HepG2 (cell line): Measurements from ENCODE around the gene OR13C2. TPM values are rescaled to one million over a fixed set of nuclear protein-coding genes. Genes with fewer than 3 reads are reported as not detected.

ENCODE experiments used
- ATAC-seq: fragments of 200-7000 bp; cut with Tn5 transposase; 3 replicates; pipeline ENCODE4 v1.9.1; 2020; ENCODE audit warnings: mild to moderate bottlenecking, moderate library complexity
- BruUV-seq: library from RNA; stranded (reverse); fragments of 400-500 nt; replicated peaks from 2 replicates; lab custom pipeline; 2021; lab: Mats Ljungman, UMichigan
- CTCF ChIA-PET: fragments of 300-600 bp; formaldehyde crosslinking; extraction: SDS; loops from one replicate; lab custom pipeline; 2021; ENCODE audit warnings: low total read pairs, inconsistent platforms, low intra/inter-chr PET ratio; lab: Yijun Ruan, JAX
- POLR2A ChIA-PET: fragments of 350-600 bp; sonication (Branson Sonifier 250); formaldehyde crosslinking; loops from one replicate; lab custom pipeline; 2020; ENCODE audit warnings: antibody characterized with exemption, inconsistent platforms; lab: Yijun Ruan, JAX
- DNase-seq: peaks from one replicate; pipeline ENCODE4 v3.0.0-alpha.2; 2015; ENCODE audit warnings: low spot score
- FAIRE-seq: peaks from 3 replicates; lab custom pipeline; 2011; peaks lifted over from hg19 to GRCh38; lab: Jason Lieb, UNC
- H2AFZ ChIP-seq: one replicate; pipeline ENCODE4 v1.6.1; 2011; ENCODE audit warnings: low read length, inconsistent platforms
- H3K27ac ChIP-seq: fragments of 300-600 bp; 3 replicates; pipeline ENCODE4 v1.8.0; 2011; ENCODE audit warnings: mixed run types, mild to moderate bottlenecking, mixed read lengths, low read length, inconsistent platforms; ENCODE audit not compliant: insufficient read depth; ENCODE audit errors: extremely low read length
- H3K27me3 ChIP-seq, 2 experiments: fragments of 200-600 bp in 1 of 2; 2 replicates in 1 of 2; 3 replicates in 1 of 2; pipeline versions ENCODE4 v1.6.0 to v1.8.0; 2011; ENCODE audit warnings: low read length in 2 of 2, mild to moderate bottlenecking in 2 of 2, moderate library complexity in 2 of 2, inconsistent platforms in 1 of 2; ENCODE audit not compliant: insufficient read depth in 2 of 2, control insufficient read depth in 1 of 2
- H3K36me3 ChIP-seq, 2 experiments: fragments of 200-600 bp in 1 of 2; replicated peaks in 1 of 2; 2 replicates in 1 of 2; 3 replicates in 1 of 2; pipeline versions ENCODE4 v1.5.1 to v1.8.0; 2011; ENCODE audit warnings: low read length in 2 of 2, inconsistent platforms in 1 of 2; ENCODE audit not compliant: insufficient read depth in 2 of 2, control insufficient read depth in 1 of 2
- H3K4me1 ChIP-seq: 2 replicates; pipeline ENCODE4 v1.5.1; 2012; ENCODE audit warnings: low read length, inconsistent platforms; ENCODE audit not compliant: insufficient read depth
- H3K4me2 ChIP-seq: 2 replicates; pipeline ENCODE4 v1.6.0; 2011; ENCODE audit warnings: low read depth, low read length, inconsistent platforms
- H3K4me3 ChIP-seq, 3 experiments: fragments of 200-600 bp in 1 of 3; sonication (generic), shearing (Covaris generic) in 1 of 3; replicated peaks in 1 of 3; 2 replicates each; pipeline ENCODE4 v1.5.1; 2011 to 2016; ENCODE audit warnings: low read length in 3 of 3, inconsistent platforms in 2 of 3, low read depth in 2 of 3, mild to moderate bottlenecking in 2 of 3, control low read depth in 1 of 3, mixed read lengths in 1 of 3; ENCODE audit not compliant: insufficient read depth in 1 of 3
- H3K79me2 ChIP-seq: one replicate; pipeline ENCODE4 v1.6.1; 2011; ENCODE audit warnings: low read length, inconsistent platforms; ENCODE audit not compliant: insufficient read depth
- H3K9ac ChIP-seq: 2 replicates; pipeline ENCODE4 v1.6.0; 2011; ENCODE audit warnings: mild to moderate bottlenecking, low read depth, low read length, inconsistent platforms; ENCODE audit not compliant: insufficient read depth
- H3K9me3 ChIP-seq: 2 replicates; pipeline ENCODE4 v1.5.1; 2012; ENCODE audit warnings: mild to moderate bottlenecking, low read length
- H4K20me1 ChIP-seq: 2 replicates; pipeline ENCODE4 v1.6.0; 2011; ENCODE audit warnings: inconsistent platforms, mild to moderate bottlenecking, low read length, moderate library complexity; ENCODE audit not compliant: insufficient read depth
- CHD2 ChIP-seq: IDR thresholded peaks from 2 replicates; pipeline ENCODE4 v1.6.1; 2011; ENCODE audit warnings: low read depth, low read length, improper control_type of control experiment
- DMAP1 ChIP-seq: IDR thresholded peaks from 2 replicates; pipeline ENCODE4 v1.6.1; 2016
- HMG20A ChIP-seq: IDR thresholded peaks from 2 replicates; pipeline ENCODE4 v1.6.1; 2016; ENCODE audit warnings: borderline replicate concordance
- NFIC ChIP-seq: IDR thresholded peaks from 2 replicates; pipeline ENCODE4 v1.6.1; 2012; ENCODE audit warnings: mild to moderate bottlenecking, low read length, inconsistent platforms
- NPAS2 ChIP-seq: sonication (generic); formaldehyde crosslinking; IDR thresholded peaks from 2 replicates; pipeline ENCODE4 v1.8.0; 2022; ENCODE audit warnings: mild to moderate bottlenecking, missing genetic modification reagents, borderline replicate concordance
- TFDP1 ChIP-seq: IDR thresholded peaks from 2 replicates; pipeline ENCODE4 v1.6.1; 2016; ENCODE audit warnings: missing compliant biosample characterization, missing genetic modification reagents, borderline replicate concordance
- TSC22D2 ChIP-seq: sonication (generic); formaldehyde crosslinking; IDR thresholded peaks from 2 replicates; pipeline ENCODE4 v1.5.1; 2020; ENCODE audit warnings: missing genetic modification reagents, mild to moderate bottlenecking, borderline replicate concordance
- ZNF670 ChIP-seq: sonication (generic); formaldehyde crosslinking; IDR thresholded peaks from 2 replicates; pipeline ENCODE4 v1.8.0; 2022; ENCODE audit warnings: mild to moderate bottlenecking, missing genetic modification reagents, borderline replicate concordance
- WGBS: methylation state at CpG from one replicate; pipeline ENCODE4 v1.1.6; 2017; ENCODE audit warnings: low lambda C conversion rate; 5-methylcytosine and 5-hydroxymethylcytosine counted together
- in situ Hi-C: cut with HindIII; loops from 2 replicates; pipeline ENCODE4 v1.10.0; 2017; ENCODE audit warnings: low pct_unique_long_range_greater_than_20kb; ENCODE audit not compliant: extremely low pct_ligation_motif_present
- intact Hi-C: fragments of 100-400 bp; cut with micrococcal nuclease; formaldehyde crosslinking; loops from one replicate; pipeline ENCODE4 v1.10.0; 2022; ENCODE audit not compliant: unreplicated experiment
- polyA plus RNA-seq, 8 experiments: library from polyadenylated mRNA; depleted of rRNA in 3 of 8; stranded (reverse) in 7 of 8; unstranded in 1 of 8; fragments of >200 nt; fragmentation: Illumina TruSeq in 4 of 8; extraction: Trizol in 4 of 8; gene quantifications; 2 replicates each; pipeline versions ENCODE4 v1.2.1 to v1.2.3, GENCODE V29; 2011 to 2016; ENCODE audit warnings: low read depth in 4 of 8, missing spikeins in 1 of 8, mixed read lengths in 1 of 8; ENCODE audit not compliant: insufficient read depth in 1 of 8
- total RNA-seq, 5 experiments: library from RNA; depleted of rRNA; stranded (reverse); fragments of >200 nt; fragmentation: Illumina TruSeq; extraction: Trizol; gene quantifications; 2 replicates each; pipeline ENCODE4 v1.2.3, GENCODE V29; 2016; ENCODE audit warnings: low read depth in 1 of 5

OR13C2 gene
- total and polyA plus RNA-seq, 2 of the 13 experiments (the other 11 are each of a cell fraction or from before 2014, with no cell fraction given): not detected

- H3K27ac ChIP-seq: no peak overlapping the region
- CTCF ChIA-PET: no interaction called here
- H3K4me3 ChIP-seq: no peak overlapping the region
- no TSS peak for BruUV-seq
- DNase-seq (no peak), FAIRE-seq (no peak), ATAC-seq (no peak)
- WGBS: 0% methylated on average over 1 of the region's 1 CpG
- intact Hi-C loops (no loop called here), in situ Hi-C loops (no loop called here)
- H3K36me3 ChIP-seq: no peaks in the 10 kb centered on the region
- POLR2A ChIA-PET: no interaction called here
- H2AFZ ChIP-seq: no peak overlapping the region
- no peaks in the 10 kb centered on the region for H3K79me2 ChIP-seq
- no peak overlapping the region for H3K9ac ChIP-seq
- H3K9me3 ChIP-seq: no peaks in the 10 kb centered on the region
- H3K4me1 ChIP-seq: no peaks in the 10 kb centered on the region
- H4K20me1 ChIP-seq: no peaks in the 10 kb centered on the region
- H3K27me3 ChIP-seq: no peaks in the 10 kb centered on the region
- no peak for TF ChIP-seq DMAP1
- H3K4me2 ChIP-seq: no peak overlapping the region
Observed at GRCh38 chr9:104564358-104564757, 41.1 kb downstream of the OR13C2 start.

GRCh38 chr9:104556830-104557634, 48.4 kb downstream of the OR13C2 start:
- in situ Hi-C loops: no loop called here
- ATAC-seq: no peak

More at GRCh38 chr9:104556830-104557634, 48.4 kb downstream of the OR13C2 start:
- H2AFZ ChIP-seq: no peak overlapping the region
- BruUV-seq: no TSS peak
- H3K4me1 ChIP-seq: no peaks in the 10 kb centered on the region
- ChIA-PET CTCF (no interaction called here), POLR2A (no interaction called here)
- no peaks in the 10 kb centered on the region for H3K79me2 ChIP-seq
- 37% methylated on average over 5 of the region's 8 CpGs for WGBS
- H3K9me3 ChIP-seq: no peaks in the 10 kb centered on the region
- DNase-seq (no peak), FAIRE-seq (no peak)
- intact Hi-C loops: no loop called here
- TF ChIP-seq HMG20A (CRISPR knock-in tag): no peak
- TF ChIP-seq NPAS2 (CRISPR knock-in tag): no peak
- TF ChIP-seq ZNF670 (CRISPR knock-in tag): no peak
- TF ChIP-seq NFIC: no peak
- no peak for TF ChIP-seq TFDP1 (CRISPR knock-in tag)
- TF ChIP-seq TSC22D2: no peak
- TF ChIP-seq CHD2: no peak
- H4K20me1 ChIP-seq: no peaks in the 10 kb centered on the region
- H3K4me3 ChIP-seq: no peak overlapping the region
- H3K27me3 ChIP-seq: no peaks in the 10 kb centered on the region
- no peak overlapping the region for H3K9ac ChIP-seq
- no peak overlapping the region for H3K4me2 ChIP-seq
- no peaks in the 10 kb centered on the region for H3K36me3 ChIP-seq
- H3K27ac ChIP-seq: no peak overlapping the region
